ENCODE results near the gene SDK1. TPM values are rescaled to one million over a fixed set of nuclear protein-coding genes. Genes with fewer than 3 reads are reported as not detected.

The SDK1 gene
- total and polyA plus RNA-seq, 2 experiments from 2014 or later = 2.1 to 10.0 TPM

DNA sequence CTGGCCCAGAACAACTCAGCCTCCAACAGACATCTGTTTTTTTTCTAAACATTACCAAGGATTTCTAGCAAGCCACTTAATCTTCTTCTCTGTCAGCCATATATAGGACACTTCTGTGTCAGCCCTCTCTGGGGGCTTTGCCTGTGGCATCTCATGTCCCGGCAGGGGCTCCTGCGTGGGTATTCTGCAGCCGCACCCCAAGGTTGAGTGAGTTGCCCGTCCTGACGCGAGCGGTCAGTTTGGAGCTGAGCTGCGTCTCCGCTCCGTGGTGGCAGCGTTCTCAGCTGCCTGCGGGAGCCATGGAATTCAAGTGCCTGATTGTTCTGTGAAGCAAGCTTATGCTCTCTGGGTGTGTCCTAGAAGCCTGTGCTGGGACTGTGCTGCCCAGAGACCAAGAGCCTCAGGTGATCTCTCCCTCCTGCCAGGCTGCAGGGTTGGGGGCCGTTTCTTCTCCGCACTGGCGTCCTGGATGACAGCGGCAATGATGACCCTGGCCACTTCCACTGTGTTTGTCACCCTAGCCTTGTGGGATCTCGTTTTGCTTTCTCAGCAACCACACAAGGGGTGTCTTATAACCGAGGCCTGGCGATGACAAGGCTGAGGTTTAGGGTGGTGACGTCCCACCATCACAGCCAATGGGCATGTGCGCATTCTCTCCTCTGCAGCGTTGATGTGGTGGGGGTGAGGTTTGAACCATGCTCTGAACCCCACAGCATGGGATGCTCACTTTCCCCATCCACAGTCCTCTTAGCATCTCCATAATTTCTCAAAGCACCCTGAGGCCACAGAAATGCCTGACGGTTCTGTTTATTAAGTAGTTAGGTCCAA, 768.4 kb downstream of the SDK1 start:
- no peaks in the 10 kb centered on the region for H3K4me1 ChIP-seq (ENCODE audit: insufficient read depth)
- H4K20me1 ChIP-seq (replicated peaks; ENCODE audit: insufficient read depth) = no peaks in the 10 kb centered on the region
- H3K4me2 ChIP-seq = no peak overlapping the region
- Mint-ChIP-seq H3K4me3 (no peak overlapping the region), H3K36me3 (ENCODE audit: low read depth) (peaks cover 2% of the 10 kb centered on the region; the same call in 2 of the 3 replicates), H3K4me1 (peaks cover 26% of the 10 kb centered on the region), H3K27me3 (ENCODE audit: insufficient read depth, low read depth, poor library complexity) (peaks cover 2% of the 10 kb centered on the region), H3K9me3 (no peaks in the 10 kb centered on the region; the same call in 2 of the 3 replicates), H3K27ac (no peak overlapping the region)
- no peaks in the 10 kb centered on the region for H3K9me2 ChIP-seq (ENCODE audit: insufficient read depth)
- no peaks in the 10 kb centered on the region for H3K79me2 ChIP-seq (replicated peaks; ENCODE audit: insufficient read depth)
- H2AFZ ChIP-seq = no peak overlapping the region
- no peaks in the 10 kb centered on the region for H3F3A ChIP-seq (replicated peaks; ENCODE audit: low read depth)
- no peaks in the 10 kb centered on the region for H3K27me3 ChIP-seq (ENCODE audit: insufficient read depth)
- H3K4me3 ChIP-seq = no peak overlapping the region
- TF ChIP-seq, protein P1, sequence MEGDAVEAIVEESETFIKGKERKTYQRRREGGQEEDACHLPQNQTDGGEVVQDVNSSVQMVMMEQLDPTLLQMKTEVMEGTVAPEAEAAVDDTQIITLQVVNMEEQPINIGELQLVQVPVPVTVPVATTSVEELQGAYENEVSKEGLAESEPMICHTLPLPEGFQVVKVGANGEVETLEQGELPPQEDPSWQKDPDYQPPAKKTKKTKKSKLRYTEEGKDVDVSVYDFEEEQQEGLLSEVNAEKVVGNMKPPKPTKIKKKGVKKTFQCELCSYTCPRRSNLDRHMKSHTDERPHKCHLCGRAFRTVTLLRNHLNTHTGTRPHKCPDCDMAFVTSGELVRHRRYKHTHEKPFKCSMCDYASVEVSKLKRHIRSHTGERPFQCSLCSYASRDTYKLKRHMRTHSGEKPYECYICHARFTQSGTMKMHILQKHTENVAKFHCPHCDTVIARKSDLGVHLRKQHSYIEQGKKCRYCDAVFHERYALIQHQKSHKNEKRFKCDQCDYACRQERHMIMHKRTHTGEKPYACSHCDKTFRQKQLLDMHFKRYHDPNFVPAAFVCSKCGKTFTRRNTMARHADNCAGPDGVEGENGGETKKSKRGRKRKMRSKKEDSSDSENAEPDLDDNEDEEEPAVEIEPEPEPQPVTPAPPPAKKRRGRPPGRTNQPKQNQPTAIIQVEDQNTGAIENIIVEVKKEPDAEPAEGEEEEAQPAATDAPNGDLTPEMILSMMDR (conservative IDR thresholded peaks at IDR 0.05; ENCODE audit: low read depth in 2 of 2) = no peak
- TF ChIP-seq, protein P2, sequence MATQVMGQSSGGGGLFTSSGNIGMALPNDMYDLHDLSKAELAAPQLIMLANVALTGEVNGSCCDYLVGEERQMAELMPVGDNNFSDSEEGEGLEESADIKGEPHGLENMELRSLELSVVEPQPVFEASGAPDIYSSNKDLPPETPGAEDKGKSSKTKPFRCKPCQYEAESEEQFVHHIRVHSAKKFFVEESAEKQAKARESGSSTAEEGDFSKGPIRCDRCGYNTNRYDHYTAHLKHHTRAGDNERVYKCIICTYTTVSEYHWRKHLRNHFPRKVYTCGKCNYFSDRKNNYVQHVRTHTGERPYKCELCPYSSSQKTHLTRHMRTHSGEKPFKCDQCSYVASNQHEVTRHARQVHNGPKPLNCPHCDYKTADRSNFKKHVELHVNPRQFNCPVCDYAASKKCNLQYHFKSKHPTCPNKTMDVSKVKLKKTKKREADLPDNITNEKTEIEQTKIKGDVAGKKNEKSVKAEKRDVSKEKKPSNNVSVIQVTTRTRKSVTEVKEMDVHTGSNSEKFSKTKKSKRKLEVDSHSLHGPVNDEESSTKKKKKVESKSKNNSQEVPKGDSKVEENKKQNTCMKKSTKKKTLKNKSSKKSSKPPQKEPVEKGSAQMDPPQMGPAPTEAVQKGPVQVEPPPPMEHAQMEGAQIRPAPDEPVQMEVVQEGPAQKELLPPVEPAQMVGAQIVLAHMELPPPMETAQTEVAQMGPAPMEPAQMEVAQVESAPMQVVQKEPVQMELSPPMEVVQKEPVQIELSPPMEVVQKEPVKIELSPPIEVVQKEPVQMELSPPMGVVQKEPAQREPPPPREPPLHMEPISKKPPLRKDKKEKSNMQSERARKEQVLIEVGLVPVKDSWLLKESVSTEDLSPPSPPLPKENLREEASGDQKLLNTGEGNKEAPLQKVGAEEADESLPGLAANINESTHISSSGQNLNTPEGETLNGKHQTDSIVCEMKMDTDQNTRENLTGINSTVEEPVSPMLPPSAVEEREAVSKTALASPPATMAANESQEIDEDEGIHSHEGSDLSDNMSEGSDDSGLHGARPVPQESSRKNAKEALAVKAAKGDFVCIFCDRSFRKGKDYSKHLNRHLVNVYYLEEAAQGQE (IDR thresholded peaks at IDR 0.05; ENCODE audit: unreplicated experiment) = no peak
- no peak for TF ChIP-seq ZNF114 (CRISPR knock-in tag; IDR thresholded peaks at IDR 0.05)
- no peak for TF ChIP-seq ZNF331 (CRISPR knock-in tag; IDR thresholded peaks at IDR 0.05; ENCODE audit: low read depth)
- TF ChIP-seq, protein P3, sequence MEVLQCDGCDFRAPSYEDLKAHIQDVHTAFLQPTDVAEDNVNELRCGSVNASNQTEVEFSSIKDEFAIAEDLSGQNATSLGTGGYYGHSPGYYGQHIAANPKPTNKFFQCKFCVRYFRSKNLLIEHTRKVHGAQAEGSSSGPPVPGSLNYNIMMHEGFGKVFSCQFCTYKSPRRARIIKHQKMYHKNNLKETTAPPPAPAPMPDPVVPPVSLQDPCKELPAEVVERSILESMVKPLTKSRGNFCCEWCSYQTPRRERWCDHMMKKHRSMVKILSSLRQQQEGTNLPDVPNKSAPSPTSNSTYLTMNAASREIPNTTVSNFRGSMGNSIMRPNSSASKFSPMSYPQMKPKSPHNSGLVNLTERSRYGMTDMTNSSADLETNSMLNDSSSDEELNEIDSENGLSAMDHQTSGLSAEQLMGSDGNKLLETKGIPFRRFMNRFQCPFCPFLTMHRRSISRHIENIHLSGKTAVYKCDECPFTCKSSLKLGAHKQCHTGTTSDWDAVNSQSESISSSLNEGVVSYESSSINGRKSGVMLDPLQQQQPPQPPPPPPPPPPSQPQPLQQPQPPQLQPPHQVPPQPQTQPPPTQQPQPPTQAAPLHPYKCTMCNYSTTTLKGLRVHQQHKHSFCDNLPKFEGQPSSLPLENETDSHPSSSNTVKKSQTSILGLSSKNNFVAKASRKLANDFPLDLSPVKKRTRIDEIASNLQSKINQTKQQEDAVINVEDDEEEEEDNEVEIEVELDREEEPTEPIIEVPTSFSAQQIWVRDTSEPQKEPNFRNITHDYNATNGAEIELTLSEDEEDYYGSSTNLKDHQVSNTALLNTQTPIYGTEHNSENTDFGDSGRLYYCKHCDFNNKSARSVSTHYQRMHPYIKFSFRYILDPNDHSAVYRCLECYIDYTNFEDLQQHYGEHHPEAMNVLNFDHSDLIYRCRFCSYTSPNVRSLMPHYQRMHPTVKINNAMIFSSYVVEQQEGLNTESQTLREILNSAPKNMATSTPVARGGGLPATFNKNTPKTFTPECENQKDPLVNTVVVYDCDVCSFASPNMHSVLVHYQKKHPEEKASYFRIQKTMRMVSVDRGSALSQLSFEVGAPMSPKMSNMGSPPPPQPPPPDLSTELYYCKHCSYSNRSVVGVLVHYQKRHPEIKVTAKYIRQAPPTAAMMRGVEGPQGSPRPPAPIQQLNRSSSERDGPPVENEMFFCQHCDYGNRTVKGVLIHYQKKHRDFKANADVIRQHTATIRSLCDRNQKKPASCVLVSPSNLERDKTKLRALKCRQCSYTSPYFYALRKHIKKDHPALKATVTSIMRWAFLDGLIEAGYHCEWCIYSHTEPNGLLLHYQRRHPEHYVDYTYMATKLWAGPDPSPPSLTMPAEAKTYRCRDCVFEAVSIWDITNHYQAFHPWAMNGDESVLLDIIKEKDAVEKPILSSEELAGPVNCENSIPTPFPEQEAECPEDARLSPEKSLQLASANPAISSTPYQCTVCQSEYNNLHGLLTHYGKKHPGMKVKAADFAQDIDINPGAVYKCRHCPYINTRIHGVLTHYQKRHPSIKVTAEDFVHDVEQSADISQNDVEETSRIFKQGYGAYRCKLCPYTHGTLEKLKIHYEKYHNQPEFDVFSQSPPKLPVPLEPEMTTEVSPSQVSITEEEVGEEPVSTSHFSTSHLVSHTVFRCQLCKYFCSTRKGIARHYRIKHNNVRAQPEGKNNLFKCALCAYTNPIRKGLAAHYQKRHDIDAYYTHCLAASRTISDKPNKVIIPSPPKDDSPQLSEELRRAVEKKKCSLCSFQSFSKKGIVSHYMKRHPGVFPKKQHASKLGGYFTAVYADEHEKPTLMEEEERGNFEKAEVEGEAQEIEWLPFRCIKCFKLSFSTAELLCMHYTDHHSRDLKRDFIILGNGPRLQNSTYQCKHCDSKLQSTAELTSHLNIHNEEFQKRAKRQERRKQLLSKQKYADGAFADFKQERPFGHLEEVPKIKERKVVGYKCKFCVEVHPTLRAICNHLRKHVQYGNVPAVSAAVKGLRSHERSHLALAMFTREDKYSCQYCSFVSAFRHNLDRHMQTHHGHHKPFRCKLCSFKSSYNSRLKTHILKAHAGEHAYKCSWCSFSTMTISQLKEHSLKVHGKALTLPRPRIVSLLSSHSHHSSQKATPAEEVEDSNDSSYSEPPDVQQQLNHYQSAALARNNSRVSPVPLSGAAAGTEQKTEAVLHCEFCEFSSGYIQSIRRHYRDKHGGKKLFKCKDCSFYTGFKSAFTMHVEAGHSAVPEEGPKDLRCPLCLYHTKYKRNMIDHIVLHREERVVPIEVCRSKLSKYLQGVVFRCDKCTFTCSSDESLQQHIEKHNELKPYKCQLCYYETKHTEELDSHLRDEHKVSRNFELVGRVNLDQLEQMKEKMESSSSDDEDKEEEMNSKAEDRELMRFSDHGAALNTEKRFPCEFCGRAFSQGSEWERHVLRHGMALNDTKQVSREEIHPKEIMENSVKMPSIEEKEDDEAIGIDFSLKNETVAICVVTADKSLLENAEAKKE (CRISPR knock-in tag; IDR thresholded peaks at IDR 0.05) = no peak
- TF ChIP-seq CREB1 (CRISPR knock-in tag; IDR thresholded peaks at IDR 0.05; ENCODE audit: low read depth) = no peak
- H3K36me3 ChIP-seq (ENCODE audit: insufficient read depth) = no peaks in the 10 kb centered on the region
- DNase-seq (ENCODE audit: low spot score) = no peak
- H3K27ac ChIP-seq (ENCODE audit: low read depth) = no peak overlapping the region
- peak; percentile 24; the same call in 2 of the 3 replicates for ATAC-seq

Data from GM23338 (cell line).